ENCODE data around the gene RNF169.

Gene RNF169

GRCh38 chr11:74717221-74717969 lies 31.3 kb upstream of the RNF169 start:
- Histone ChIP-seq H3K36me3 (ENCODE audit: control insufficient read depth in 1 of 2, insufficient read depth in 2 of 2, low read length in 2 of 2) (no peaks in the 10 kb centered on the region), H4K8ac (ENCODE audit: low read depth, low read length) (no peak overlapping the region), H2BK120ac (ENCODE audit: insufficient read depth, low read length, poor library complexity) (no peak overlapping the region), H3K79me2 (ENCODE audit: control insufficient read depth, insufficient read depth, low read length, poor library complexity) (no peaks in the 10 kb centered on the region), H2BK5ac (ENCODE audit: low read depth, low read length, poor library complexity) (no peak overlapping the region), H3K9me3 (ENCODE audit: insufficient read depth, low read depth, low read length) (no peaks in the 10 kb centered on the region), H3K79me1 (ENCODE audit: low read length) (no peaks in the 10 kb centered on the region), H3K4me2 (ENCODE audit: low read length) (no peak overlapping the region), H3K18ac (ENCODE audit: low read length) (no peak overlapping the region), H3K23ac (ENCODE audit: low read length) (no peak overlapping the region), H2AK5ac (ENCODE audit: low read length) (no peak overlapping the region), H3K4me1 (ENCODE audit: control insufficient read depth in 1 of 2, insufficient read depth in 2 of 2, low read length in 2 of 2) (no peaks in the 10 kb centered on the region), H3K9ac (ENCODE audit: low read length) (no peak overlapping the region), H3K27me3 (ENCODE audit: insufficient read depth, low read length) (no peaks in the 10 kb centered on the region), H2BK12ac (ENCODE audit: low read length) (no peak overlapping the region), H4K91ac (ENCODE audit: low read depth, low read length) (no peak overlapping the region), H3K4me3 (ENCODE audit: low read depth, low read length) (no peak overlapping the region), H4K12ac (ENCODE audit: low read depth, low read length) (no peak overlapping the region), H3K4ac (ENCODE audit: low read depth, low read length) (no peak overlapping the region), H2AFZ (ENCODE audit: insufficient read depth, low read length, poor library complexity) (no peak overlapping the region), H3K14ac (ENCODE audit: low read length) (no peak overlapping the region), H3K27ac (ENCODE audit: low read depth, low read length) (no peak overlapping the region)
- WGBS (ENCODE audit: extremely low coverage, insufficient coverage, insufficient read length), result no CpG with 5 or more reads among the region's 5 CpGs
- no peak for DNase-seq

DNA sequence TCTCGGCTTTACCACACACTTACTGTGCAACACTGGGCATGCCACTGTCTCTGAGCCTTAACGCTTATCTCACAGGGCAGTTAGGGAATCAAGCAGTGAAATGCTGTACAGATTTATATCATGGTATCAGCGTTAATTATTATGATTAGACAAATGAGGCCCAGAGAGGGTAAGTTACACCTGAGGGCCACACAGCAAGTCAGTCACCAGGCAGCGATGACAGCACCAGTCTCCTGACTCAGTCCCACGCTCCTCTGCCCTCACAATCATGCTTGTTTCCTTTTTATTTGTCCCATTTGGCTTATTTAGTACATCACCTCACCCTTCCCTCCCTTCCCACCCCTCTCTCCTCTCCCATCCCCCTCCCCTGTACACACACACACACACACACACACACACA lies 29.6 kb upstream of the RNF169 start:
- H3K4me3 ChIP-seq (ENCODE audit: low read depth, low read length), result no peak overlapping the region
- H3K4ac ChIP-seq (ENCODE audit: low read depth, low read length), result no peak overlapping the region
- H3K4me1 ChIP-seq (ENCODE audit: control insufficient read depth in 1 of 2, insufficient read depth in 2 of 2, low read length in 2 of 2), result no peaks in the 10 kb centered on the region
- H2BK5ac ChIP-seq (ENCODE audit: low read depth, low read length, poor library complexity), result no peak overlapping the region
- H3K27me3 ChIP-seq (ENCODE audit: insufficient read depth, low read length), result no peaks in the 10 kb centered on the region
- WGBS (ENCODE audit: extremely low coverage, insufficient coverage, insufficient read length), result no CpG with 5 or more reads among the region's 5 CpGs
- no peak overlapping the region for H2AK5ac ChIP-seq (ENCODE audit: low read length)
- H4K91ac ChIP-seq (ENCODE audit: low read depth, low read length), result no peak overlapping the region
- DNase-seq, result no peak
- H3K4me2 ChIP-seq (ENCODE audit: low read length), result no peak overlapping the region
- no peaks in the 10 kb centered on the region for H3K9me3 ChIP-seq (ENCODE audit: insufficient read depth, low read depth, low read length)
- H3K27ac ChIP-seq (ENCODE audit: low read depth, low read length), result no peak overlapping the region
- no peaks in the 10 kb centered on the region for H3K36me3 ChIP-seq (ENCODE audit: control insufficient read depth in 1 of 2, insufficient read depth in 2 of 2, low read length in 2 of 2)
- no peak overlapping the region for H3K9ac ChIP-seq (ENCODE audit: low read length)
- H3K79me1 ChIP-seq (ENCODE audit: low read length), result no peaks in the 10 kb centered on the region
- H2AFZ ChIP-seq (ENCODE audit: insufficient read depth, low read length, poor library complexity), result no peak overlapping the region
- no peak overlapping the region for H3K23ac ChIP-seq (ENCODE audit: low read length)
- no peaks in the 10 kb centered on the region for H3K79me2 ChIP-seq (ENCODE audit: control insufficient read depth, insufficient read depth, low read length, poor library complexity)
- H2BK120ac ChIP-seq (ENCODE audit: insufficient read depth, low read length, poor library complexity), result no peak overlapping the region
- H4K8ac ChIP-seq (ENCODE audit: low read depth, low read length), result no peak overlapping the region
- H3K18ac ChIP-seq (ENCODE audit: low read length), result no peak overlapping the region
- H3K14ac ChIP-seq (ENCODE audit: low read length), result no peak overlapping the region
- no peak overlapping the region for H4K12ac ChIP-seq (ENCODE audit: low read depth, low read length)
- no peak overlapping the region for H2BK12ac ChIP-seq (ENCODE audit: low read length)

- Histone ChIP-seq H2AFZ (ENCODE audit: insufficient read depth, low read length, poor library complexity) (no peak overlapping the region), H3K79me1 (ENCODE audit: low read length) (no peaks in the 10 kb centered on the region), H2BK120ac (ENCODE audit: insufficient read depth, low read length, poor library complexity) (no peak overlapping the region), H2BK12ac (ENCODE audit: low read length) (no peak overlapping the region), H3K23ac (ENCODE audit: low read length) (no peak overlapping the region), H4K12ac (ENCODE audit: low read depth, low read length) (no peak overlapping the region), H3K36me3 (ENCODE audit: control insufficient read depth in 1 of 2, insufficient read depth in 2 of 2, low read length in 2 of 2) (no peaks in the 10 kb centered on the region), H3K27me3 (ENCODE audit: insufficient read depth, low read length) (no peaks in the 10 kb centered on the region), H3K27ac (ENCODE audit: low read depth, low read length) (no peak overlapping the region), H3K9me3 (ENCODE audit: insufficient read depth, low read depth, low read length) (no peaks in the 10 kb centered on the region), H3K14ac (ENCODE audit: low read length) (no peak overlapping the region), H3K4me3 (ENCODE audit: low read depth, low read length) (no peak overlapping the region), H3K79me2 (ENCODE audit: control insufficient read depth, insufficient read depth, low read length, poor library complexity) (no peaks in the 10 kb centered on the region), H4K91ac (ENCODE audit: low read depth, low read length) (no peak overlapping the region), H2BK5ac (ENCODE audit: low read depth, low read length, poor library complexity) (no peak overlapping the region), H3K9ac (ENCODE audit: low read length) (no peak overlapping the region), H3K4ac (ENCODE audit: low read depth, low read length) (no peak overlapping the region), H3K4me2 (ENCODE audit: low read length) (no peak overlapping the region), H3K18ac (ENCODE audit: low read length) (no peak overlapping the region), H4K8ac (ENCODE audit: low read depth, low read length) (no peak overlapping the region), H2AK5ac (ENCODE audit: low read length) (no peak overlapping the region), H3K4me1 (ENCODE audit: control insufficient read depth in 1 of 2, insufficient read depth in 2 of 2, low read length in 2 of 2) (no peaks in the 10 kb centered on the region)
- WGBS (ENCODE audit: extremely low coverage, insufficient coverage, insufficient read length), result no CpG with 5 or more reads among the region's 17 CpGs
- peak; percentile 51 to 55 for DNase-seq
Observed at GRCh38 chr11:74720596-74721478, 27.8 kb upstream of the RNF169 start.

GRCh38 chr11:74721479-74721835 lies 27.2 kb upstream of the RNF169 start:
- Histone ChIP-seq H2BK120ac (ENCODE audit: insufficient read depth, low read length, poor library complexity) (no peak overlapping the region), H2AK5ac (ENCODE audit: low read length) (no peak overlapping the region), H2AFZ (ENCODE audit: insufficient read depth, low read length, poor library complexity) (no peak overlapping the region), H2BK12ac (ENCODE audit: low read length) (no peak overlapping the region), H3K14ac (ENCODE audit: low read length) (no peak overlapping the region), H4K12ac (ENCODE audit: low read depth, low read length) (no peak overlapping the region), H3K36me3 (ENCODE audit: control insufficient read depth in 1 of 2, insufficient read depth in 2 of 2, low read length in 2 of 2) (no peaks in the 10 kb centered on the region), H4K8ac (ENCODE audit: low read depth, low read length) (no peak overlapping the region), H2BK5ac (ENCODE audit: low read depth, low read length, poor library complexity) (no peak overlapping the region), H3K27ac (ENCODE audit: low read depth, low read length) (no peak overlapping the region), H3K4me1 (ENCODE audit: control insufficient read depth in 1 of 2, insufficient read depth in 2 of 2, low read length in 2 of 2) (no peaks in the 10 kb centered on the region), H3K4ac (ENCODE audit: low read depth, low read length) (no peak overlapping the region), H3K79me1 (ENCODE audit: low read length) (no peaks in the 10 kb centered on the region), H3K27me3 (ENCODE audit: insufficient read depth, low read length) (no peaks in the 10 kb centered on the region), H3K4me2 (ENCODE audit: low read length) (no peak overlapping the region), H3K4me3 (ENCODE audit: low read depth, low read length) (no peak overlapping the region), H3K23ac (ENCODE audit: low read length) (no peak overlapping the region), H3K18ac (ENCODE audit: low read length) (no peak overlapping the region), H4K91ac (ENCODE audit: low read depth, low read length) (no peak overlapping the region), H3K79me2 (ENCODE audit: control insufficient read depth, insufficient read depth, low read length, poor library complexity) (no peaks in the 10 kb centered on the region), H3K9ac (ENCODE audit: low read length) (no peak overlapping the region), H3K9me3 (ENCODE audit: insufficient read depth, low read depth, low read length) (no peaks in the 10 kb centered on the region)
- DNase-seq, result no peak
- no CpG with 5 or more reads among the region's 3 CpGs for WGBS (ENCODE audit: extremely low coverage, insufficient coverage, insufficient read length)
